Naive thymus-derived CD4-positive, alpha-beta T cell (primary cell): ENCODE data around the gene MOGAT1. TPM values are rescaled to one million over a fixed set of nuclear protein-coding genes. Genes with fewer than 3 reads are reported as not detected.

Experiments
- ATAC-seq: fragments of 150-1000 bp; cut with Tn5 transposase; 2 replicates; pipeline ENCODE4 v1.10.0; 2021; ENCODE audit warnings: mild to moderate bottlenecking, moderate library complexity
- CTCF ChIA-PET: fragments of 350-600 bp; sonication (Branson Sonifier 250); formaldehyde crosslinking; loops from one replicate; lab custom pipeline; 2021; ENCODE audit warnings: antibody characterized with exemption; lab: Charles Lee
- POLR2A ChIA-PET: fragments of 350-600 bp; sonication (Branson Sonifier 250); formaldehyde crosslinking; loops from one replicate; lab custom pipeline; 2021; ENCODE audit warnings: antibody characterized with exemption, inconsistent platforms; lab: Charles Lee
- DNase-seq, 9 donors: peaks; one replicate each; pipeline versions ENCODE4 v3.0.0 to v3.0.0-alpha.2; 2020 to 2022; ENCODE audit warnings: mixed read lengths in 1 of 9
- H3K27ac ChIP-seq: one replicate; pipeline ENCODE4 v1.7.0; 2013; ENCODE audit warnings: mild to moderate bottlenecking, low read depth, low read length, moderate library complexity
- H3K27me3 ChIP-seq, 2 donors: one replicate each; pipeline ENCODE4 v1.7.0; 2013; ENCODE audit warnings: low read length in 2 of 2, mild to moderate bottlenecking in 2 of 2, moderate library complexity in 2 of 2; ENCODE audit not compliant: control insufficient read depth in 2 of 2, insufficient read depth in 2 of 2
- H3K36me3 ChIP-seq, 3 experiments: 1 replicate in 2 of 3; 2 replicates in 1 of 3; pipeline ENCODE4 v1.7.0; 2013; ENCODE audit warnings: low read length in 3 of 3, mild to moderate bottlenecking in 3 of 3, moderate library complexity in 1 of 3; ENCODE audit not compliant: insufficient read depth in 3 of 3, control insufficient read depth in 2 of 3
- H3K4me1 ChIP-seq, 2 donors: one replicate each; pipeline ENCODE4 v1.7.0; 2013; ENCODE audit warnings: low read length in 2 of 2, mild to moderate bottlenecking in 2 of 2, moderate library complexity in 1 of 2; ENCODE audit not compliant: control insufficient read depth in 2 of 2, insufficient read depth in 2 of 2
- H3K4me3 ChIP-seq: 2 replicates; pipeline ENCODE4 v1.7.0; 2013; ENCODE audit warnings: mild to moderate bottlenecking, low read length
- H3K9me3 ChIP-seq, 3 experiments: 1 replicate in 2 of 3; 2 replicates in 1 of 3; pipeline ENCODE4 v1.7.0; 2013; ENCODE audit warnings: low read length in 3 of 3; ENCODE audit not compliant: control insufficient read depth in 2 of 3
- H3K27ac Mint-ChIP-seq, 9 donors: one replicate each; pipeline ENCODE4 v1.8.0; 2020 to 2022; ENCODE audit warnings: mixed read lengths in 9 of 9, mild to moderate bottlenecking in 8 of 9, moderate library complexity in 5 of 9, inconsistent platforms in 2 of 9
- H3K27me3 Mint-ChIP-seq, 5 donors: one replicate each; pipeline ENCODE4 v1.8.0; 2021 to 2022; ENCODE audit warnings: mixed read lengths in 5 of 5, mild to moderate bottlenecking in 1 of 5
- H3K36me3 Mint-ChIP-seq, 5 donors: one replicate each; pipeline ENCODE4 v1.8.0; 2020 to 2022; ENCODE audit warnings: mixed read lengths in 5 of 5, mild to moderate bottlenecking in 3 of 5, inconsistent platforms in 1 of 5
- H3K4me1 Mint-ChIP-seq, 7 donors: one replicate each; pipeline ENCODE4 v1.8.0; 2020 to 2022; ENCODE audit warnings: mixed read lengths in 7 of 7, mild to moderate bottlenecking in 3 of 7, inconsistent platforms in 1 of 7
- H3K4me3 Mint-ChIP-seq, 10 donors: one replicate each; pipeline ENCODE4 v1.8.0; 2020 to 2022; ENCODE audit warnings: mild to moderate bottlenecking in 10 of 10, mixed read lengths in 10 of 10, moderate library complexity in 6 of 10, inconsistent platforms in 2 of 10
- H3K9me3 Mint-ChIP-seq, 11 donors: one replicate each; pipeline ENCODE4 v1.8.0; 2020 to 2022; ENCODE audit warnings: mixed read lengths in 11 of 11, mild to moderate bottlenecking in 4 of 11, inconsistent platforms in 1 of 11, moderate library complexity in 1 of 11
- intact Hi-C, 2 donors: fragments of 100-400 bp; cut with micrococcal nuclease; formaldehyde crosslinking; loops; one replicate each; pipeline ENCODE4 v1.15.1; 2023
- polyA plus RNA-seq, 2 donors: library from polyadenylated mRNA; unstranded; fragments of 300-500 nt; fragmentation: Illumina TruSeq; gene quantifications; one replicate each; pipeline ENCODE4 v1.2.3, GENCODE V29; 2021
- total RNA-seq, 6 experiments: library from RNA in 5 of 6; stranded (reverse) in 5 of 6; gene quantifications; 1 replicate in 5 of 6; 2 replicates in 1 of 6; pipeline ENCODE4 v1.2.3 and lab custom pipeline; 2021 to 2026

MOGAT1 gene
- total and polyA plus RNA-seq, 7 experiments from 2014 or later = not detected

DNA sequence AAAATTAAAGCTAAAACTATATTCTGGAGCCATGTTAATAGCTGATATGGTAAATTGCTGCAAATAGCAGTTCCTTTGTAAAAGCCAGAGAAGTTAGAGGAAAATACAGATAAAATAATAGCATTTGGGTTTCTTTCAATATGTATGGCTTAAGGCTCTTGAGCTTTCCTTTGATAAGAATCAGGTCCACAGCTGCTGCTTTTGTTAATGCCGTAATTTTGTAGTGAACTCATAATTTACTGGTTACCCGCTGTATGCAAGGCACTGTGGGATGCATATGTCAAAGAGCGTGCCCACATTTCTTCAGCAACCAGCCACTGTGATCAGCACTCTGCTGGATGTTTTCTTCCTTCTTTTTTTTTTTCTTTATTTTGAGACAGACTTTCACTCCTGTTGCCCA, 79.1 kb downstream of the MOGAT1 start:
- H3K36me3 ChIP-seq = no peaks in the 10 kb centered on the region
- Mint-ChIP-seq H3K27me3 (peaks cover 0 to 5% (median 0%) of the 10 kb centered on the region in 5 donors), H3K36me3 (no peaks in the 10 kb centered on the region), H3K27ac (no peak overlapping the region), H3K4me3 (no peak overlapping the region), H3K9me3 (no peaks in the 10 kb centered on the region), H3K4me1 (peaks cover 0 to 28% (median 0%) of the 10 kb centered on the region in 7 donors)
- H3K9me3 ChIP-seq = no peaks in the 10 kb centered on the region
- intact Hi-C loops = no loop called here
- H3K27ac ChIP-seq = no peak overlapping the region
- DNase-seq = no peak
- no peak for ATAC-seq
- ChIA-PET CTCF (interaction anchor here (0.7 to 1.0 kb wide), 2 partner anchors 8 to 70 kb away, joined by 3 to 5 read pairs; no protein-coding TSS in a partner anchor), POLR2A (no interaction called here)
- H3K27me3 ChIP-seq = no peaks in the 10 kb centered on the region
- no peaks in the 10 kb centered on the region for H3K4me1 ChIP-seq
- no peak overlapping the region for H3K4me3 ChIP-seq

DNA sequence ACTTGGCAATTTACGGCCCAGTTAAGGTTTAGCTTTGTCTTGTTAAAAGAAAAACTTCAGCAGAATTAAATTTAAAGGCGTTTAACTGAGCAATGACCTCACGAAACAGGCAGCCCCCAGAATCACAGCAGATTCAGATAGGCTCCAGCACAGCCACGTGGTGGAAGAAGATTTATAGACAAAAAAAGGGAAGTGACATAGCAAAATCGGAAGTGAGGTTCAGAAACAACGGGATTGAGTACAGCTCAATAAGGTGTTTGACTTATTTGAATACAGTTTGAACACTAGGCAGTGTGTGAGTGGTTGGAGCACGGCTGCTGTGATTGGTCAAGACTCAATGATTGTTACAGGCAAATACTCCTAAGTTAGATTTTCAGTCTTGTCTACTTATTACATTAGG, 79.8 kb downstream of the MOGAT1 start:
- Histone ChIP-seq H3K36me3 (no peaks in the 10 kb centered on the region), H3K4me3 (no peak overlapping the region), H3K4me1 (no peaks in the 10 kb centered on the region), H3K27ac (no peak overlapping the region), H3K9me3 (no peaks in the 10 kb centered on the region), H3K27me3 (no peaks in the 10 kb centered on the region)
- no peak overlapping the region for H3K27ac Mint-ChIP-seq
- no peaks in the 10 kb centered on the region for H3K9me3 Mint-ChIP-seq
- H3K4me3 Mint-ChIP-seq = no peak overlapping the region
- DNase-seq (no peak), ATAC-seq (no peak)
- ChIA-PET POLR2A (no interaction called here), CTCF (no interaction called here)
- peaks cover 0 to 28% (median 0%) of the 10 kb centered on the region in 7 donors for H3K4me1 Mint-ChIP-seq
- H3K36me3 Mint-ChIP-seq = no peaks in the 10 kb centered on the region
- intact Hi-C loops = no loop called here
- peaks cover 0 to 5% (median 0%) of the 10 kb centered on the region in 5 donors for H3K27me3 Mint-ChIP-seq

DNA sequence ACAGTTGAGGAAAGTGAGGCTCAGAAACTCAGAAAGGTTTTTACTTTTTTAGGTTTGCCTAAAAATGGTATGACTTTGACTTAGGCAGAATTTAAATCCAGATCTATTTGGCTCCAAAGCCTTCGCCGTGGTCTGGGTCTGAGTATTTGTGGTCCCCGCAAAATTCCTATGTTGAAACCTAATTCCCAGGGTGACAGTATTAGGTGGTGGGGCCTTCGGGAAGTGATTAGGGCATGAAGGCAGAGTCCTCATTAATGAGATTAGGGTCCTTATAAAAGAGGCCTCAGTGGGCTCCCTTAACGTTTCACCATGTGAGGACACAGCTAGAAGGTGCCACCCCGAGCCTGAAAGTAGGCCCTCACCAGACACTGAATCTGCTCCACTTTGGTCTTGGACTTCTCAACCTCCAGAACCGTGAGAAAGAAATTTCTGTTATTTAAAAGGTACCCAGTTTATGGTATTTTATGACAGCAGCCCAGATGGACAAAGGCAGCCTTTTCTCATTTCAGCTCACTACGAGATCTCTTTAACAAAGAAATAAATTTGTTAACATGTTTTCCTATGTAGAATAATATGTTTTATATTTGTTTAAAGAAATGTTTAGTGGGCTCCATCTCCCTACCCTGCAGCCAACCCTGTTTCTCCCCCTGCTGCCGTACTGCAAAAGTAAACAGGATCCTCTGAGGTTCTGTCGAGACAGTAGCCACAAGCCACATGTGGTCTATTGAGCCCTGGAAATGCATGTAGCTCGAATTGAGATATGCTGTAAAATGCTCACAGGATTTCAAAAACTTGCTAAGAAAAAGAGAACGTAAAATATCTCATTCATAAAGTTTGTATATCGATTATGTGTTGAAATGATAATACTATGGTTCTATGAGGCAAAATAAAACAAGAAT, 80.6 kb downstream of the MOGAT1 start:
- H3K27ac Mint-ChIP-seq = no peak overlapping the region
- Histone ChIP-seq H3K27me3 (no peaks in the 10 kb centered on the region), H3K36me3 (no peaks in the 10 kb centered on the region), H3K4me3 (no peak overlapping the region), H3K4me1 (no peaks in the 10 kb centered on the region), H3K27ac (no peak overlapping the region), H3K9me3 (no peaks in the 10 kb centered on the region)
- peaks cover 0 to 28% (median 0%) of the 10 kb centered on the region in 7 donors for H3K4me1 Mint-ChIP-seq
- DNase-seq (no peak), ATAC-seq (no peak)
- peaks cover 0 to 5% (median 0%) of the 10 kb centered on the region in 5 donors for H3K27me3 Mint-ChIP-seq
- POLR2A ChIA-PET = no interaction called here
- H3K9me3 Mint-ChIP-seq = no peaks in the 10 kb centered on the region
- H3K36me3 Mint-ChIP-seq = no peaks in the 10 kb centered on the region
- intact Hi-C loops = no loop called here
- no peak overlapping the region for H3K4me3 Mint-ChIP-seq
- CTCF ChIA-PET = no interaction called here

DNA sequence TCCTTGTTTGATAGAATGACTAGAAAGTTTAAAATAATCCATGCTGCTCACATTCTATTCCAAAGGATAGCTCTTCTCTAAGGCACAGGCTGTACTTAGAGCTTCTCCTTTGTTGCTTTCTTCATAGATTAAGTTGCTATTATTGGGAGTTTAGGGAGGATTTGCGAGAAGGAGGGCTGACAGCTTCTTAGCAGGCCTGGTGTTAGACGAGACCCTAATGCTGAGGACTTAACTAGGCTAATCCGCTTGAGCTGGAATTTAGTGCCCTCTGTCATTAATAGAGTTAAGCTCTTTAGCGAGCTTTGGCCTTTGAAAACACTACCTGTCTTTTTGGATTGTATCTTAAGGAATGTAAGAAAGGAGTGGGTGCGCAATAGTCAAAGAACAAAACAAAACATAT, 81.3 kb downstream of the MOGAT1 start:
- Histone ChIP-seq H3K27me3 (no peaks in the 10 kb centered on the region), H3K36me3 (no peaks in the 10 kb centered on the region), H3K4me1 (no peaks in the 10 kb centered on the region), H3K27ac (no peak overlapping the region), H3K9me3 (no peaks in the 10 kb centered on the region), H3K4me3 (no peak overlapping the region)
- DNase-seq (no peak), ATAC-seq (no peak)
- no peaks in the 10 kb centered on the region for H3K36me3 Mint-ChIP-seq
- H3K27me3 Mint-ChIP-seq = peaks cover 0 to 5% (median 0%) of the 10 kb centered on the region in 5 donors
- no peaks in the 10 kb centered on the region for H3K9me3 Mint-ChIP-seq
- H3K4me3 Mint-ChIP-seq = no peak overlapping the region
- no peak overlapping the region for H3K27ac Mint-ChIP-seq
- ChIA-PET POLR2A (no interaction called here), CTCF (no interaction called here)
- H3K4me1 Mint-ChIP-seq = peaks cover 0 to 23% (median 0%) of the 10 kb centered on the region in 7 donors
- intact Hi-C loops = no loop called here

DNA sequence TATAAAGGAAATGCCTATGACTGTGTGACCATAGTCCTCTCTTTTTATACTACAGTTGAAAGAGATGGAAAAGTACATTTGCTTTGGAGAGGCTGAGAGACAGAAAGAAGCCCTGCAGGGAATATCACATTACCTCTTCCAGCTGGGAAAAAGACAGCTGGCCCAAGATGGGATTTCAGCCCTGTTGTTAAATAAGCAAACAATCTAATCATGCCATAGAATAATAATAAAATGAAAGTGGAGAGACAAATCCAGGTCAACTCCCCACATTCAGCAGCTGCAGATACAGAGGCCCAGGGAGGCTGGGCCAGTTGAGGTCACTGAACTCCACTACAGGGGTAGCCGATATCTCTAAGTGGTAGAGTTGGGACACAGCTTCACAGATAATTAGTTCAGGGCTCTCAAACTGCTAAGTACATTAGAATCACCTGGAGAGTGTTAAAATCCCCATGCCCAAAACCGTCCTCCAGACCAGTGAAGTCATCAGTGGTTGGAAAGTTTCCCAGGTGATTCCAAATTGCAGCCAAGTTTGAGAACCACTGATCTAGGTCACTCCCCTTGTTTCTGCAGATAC, 81.9 kb downstream of the MOGAT1 start:
- POLR2A ChIA-PET = no interaction called here

DNA sequence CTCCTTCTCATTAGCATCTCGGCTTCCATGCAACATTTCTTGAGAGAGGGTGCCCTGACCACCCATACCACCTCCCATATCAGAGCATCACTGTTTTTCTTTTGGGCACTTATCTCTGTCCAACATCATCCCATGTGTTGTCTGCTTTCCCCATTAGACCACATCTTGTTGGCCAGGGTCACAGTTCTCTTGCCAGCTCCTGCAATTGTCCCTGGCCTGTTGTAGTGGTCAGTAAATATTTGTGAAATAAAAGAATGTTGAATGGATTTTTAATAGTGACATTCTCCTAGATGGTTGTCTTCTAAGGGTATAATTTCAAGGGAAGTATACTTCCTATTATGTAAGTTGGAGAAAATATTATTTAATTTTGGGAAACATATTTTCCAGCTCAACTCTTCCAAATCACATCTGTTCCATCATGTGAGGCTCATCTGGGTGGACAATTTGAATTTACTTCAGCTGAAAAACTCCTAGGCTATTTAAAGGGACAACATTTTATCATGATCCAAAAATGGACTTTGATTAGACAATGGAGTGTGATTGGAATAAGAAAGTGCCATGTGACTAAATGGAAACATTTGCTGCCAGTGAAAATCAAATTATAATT, 83.0 kb downstream of the MOGAT1 start:
- H3K4me3 ChIP-seq = no peak overlapping the region
- Mint-ChIP-seq H3K4me3 (no peak overlapping the region), H3K4me1 (peaks cover 0 to 21% (median 0%) of the 10 kb centered on the region in 7 donors), H3K27ac (peak overlapping the region in 1 of 9 donors; percentile 48), H3K27me3 (peaks cover 0 to 5% (median 0%) of the 10 kb centered on the region in 5 donors), H3K36me3 (no peaks in the 10 kb centered on the region), H3K9me3 (no peaks in the 10 kb centered on the region)
- ATAC-seq = no peak
- CTCF ChIA-PET = no interaction called here
- no peak for DNase-seq
- H3K27ac ChIP-seq = no peak overlapping the region
- no peaks in the 10 kb centered on the region for H3K36me3 ChIP-seq
- H3K9me3 ChIP-seq = no peaks in the 10 kb centered on the region
- POLR2A ChIA-PET = no interaction called here
- no peaks in the 10 kb centered on the region for H3K4me1 ChIP-seq
- intact Hi-C loops = no loop called here
- no peaks in the 10 kb centered on the region for H3K27me3 ChIP-seq

More for the DNA sequence above, 81.9 kb downstream of the MOGAT1 start:
- Histone ChIP-seq H3K9me3 (no peaks in the 10 kb centered on the region), H3K36me3 (no peaks in the 10 kb centered on the region), H3K4me1 (no peaks in the 10 kb centered on the region), H3K27me3 (no peaks in the 10 kb centered on the region), H3K27ac (no peak overlapping the region), H3K4me3 (no peak overlapping the region)
- no peak for ATAC-seq
- intact Hi-C loops = no loop called here
- no peak overlapping the region for H3K4me3 Mint-ChIP-seq
- H3K27ac Mint-ChIP-seq = no peak overlapping the region
- H3K36me3 Mint-ChIP-seq = no peaks in the 10 kb centered on the region
- peaks cover 0 to 21% (median 0%) of the 10 kb centered on the region in 7 donors for H3K4me1 Mint-ChIP-seq
- CTCF ChIA-PET = no interaction called here
- DNase-seq = no peak
- H3K27me3 Mint-ChIP-seq = peaks cover 0 to 5% (median 0%) of the 10 kb centered on the region in 5 donors
- no peaks in the 10 kb centered on the region for H3K9me3 Mint-ChIP-seq
